Psoas muscle (tissue), 8 donors: ENCODE data around the gene ZNF641. TPM values are rescaled to one million over a fixed set of nuclear protein-coding genes. Genes with fewer than 3 reads are reported as not detected.

Experiments
- ATAC-seq, 4 donors: fragments of 200-7000 bp; cut with Tn5 transposase; one replicate each; pipeline ENCODE4 v1.9.1; 2020; ENCODE audit warnings: moderate library complexity in 3 of 4, mild to moderate bottlenecking in 2 of 4
- DNase-seq, 2 donors: peaks; one replicate each; pipeline ENCODE4 v3.0.0-alpha.2; 2020
- H3K27ac ChIP-seq: fragments of 200-600 bp; one replicate; pipeline ENCODE4 v1.8.0; 2022
- H3K27me3 ChIP-seq, 3 donors: fragments of 200-600 bp in 1 of 3; one replicate each; pipeline versions ENCODE4 v1.6.1 to v1.8.0; 2013 to 2022; ENCODE audit warnings: low read length in 2 of 3, mild to moderate bottlenecking in 2 of 3, moderate library complexity in 1 of 3; ENCODE audit not compliant: insufficient read depth in 3 of 3
- H3K36me3 ChIP-seq, 2 donors: fragments of 200-600 bp in 1 of 2; one replicate each; pipeline versions ENCODE4 v1.6.1 to v1.8.0; 2013 to 2022; ENCODE audit warnings: low read depth in 1 of 2, mild to moderate bottlenecking in 1 of 2, moderate library complexity in 1 of 2; ENCODE audit not compliant: insufficient read depth in 1 of 2
- H3K4me1 ChIP-seq: fragments of 200-600 bp; one replicate; pipeline ENCODE4 v1.8.0; 2022
- H3K4me3 ChIP-seq: fragments of 200-600 bp; one replicate; pipeline ENCODE4 v1.8.0; 2022; ENCODE audit warnings: mild to moderate bottlenecking
- H3K9me3 ChIP-seq: fragments of 200-600 bp; one replicate; pipeline ENCODE4 v1.8.0; 2022
- WGBS, 3 donors: extraction: QIAGEN DNeasy Blood & Tissue Kit; methylation state at CpG; one replicate each; pipeline versions ENCODE4 v1.1.6 to v1.1.7; 2013; 5-methylcytosine and 5-hydroxymethylcytosine counted together
- intact Hi-C, 2 donors: fragments of 100-400 bp; cut with DNase I; formaldehyde crosslinking; loops; one replicate each; pipeline versions ENCODE4 v1.11.0 to v1.14.2; 2022
- polyA plus RNA-seq, 3 donors: library from polyadenylated mRNA; stranded (reverse); fragments of 200-250 nt; gene quantifications; one replicate each; pipeline ENCODE4 v1.2.3, GENCODE V29; 2013
- total RNA-seq, 4 donors: library from RNA; stranded (reverse); fragmentation: NEBNext Ultra II Directional in 2 of 4; extraction: Animal tissue kit (Norgen Biotek cat#: 25700) in 2 of 4; gene quantifications; one replicate each; pipeline versions ENCODE4 v1.2.1 to v1.2.4, GENCODE V29; 2021 to 2023
- TF ChIP-seq, protein P1 (sequence below): fragments of 200-600 bp; IDR thresholded peaks from one replicate; pipeline ENCODE4 v1.8.0; 2022; ENCODE audit warnings: antibody characterized with exemption
- donor health status: healthy with polysubstance abuse.
- donor health status: DM: no; HTN: no; CAD: no; lungs with moderate emphysema.
- donor health status: Bipolar disorder and iron deficiency.
- donor health status: healthy.
- donor health status: DM: yes; HTN: yes; CAD: no.
- donor health status: DM: no; HTN: no; CAD: no.
- donor health status: DM: no; HTN: no; CAD: no.
- donor health status: DM: yes; HTN: yes; CAD: no.

The ZNF641 gene
- total and polyA plus RNA-seq, 7 donors = 5.8 to 41.5 (median 22.1) TPM

DNA sequence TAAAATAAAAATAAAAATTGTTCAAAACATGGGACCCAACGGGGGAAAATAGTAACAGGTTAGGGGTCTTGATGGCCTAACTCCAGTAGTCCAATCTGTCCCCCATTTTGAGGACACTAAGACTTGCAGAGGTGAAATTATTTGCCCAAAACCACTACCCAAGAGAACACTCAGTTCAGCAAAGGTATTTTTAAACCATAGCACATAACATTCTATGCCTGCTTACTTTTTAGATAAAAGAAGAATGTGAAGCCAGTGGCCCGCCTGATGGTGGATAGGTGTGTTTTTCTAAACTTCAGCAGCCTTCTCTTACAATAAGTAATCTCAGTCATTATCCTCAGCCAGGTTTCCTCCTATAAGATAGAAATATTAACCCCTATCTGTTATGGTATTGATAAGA is 45.5 kb downstream of the ZNF641 start:
- 83 to 89% (median 89%) methylated on average over 2 of the region's 2 CpGs for WGBS, 3 donors
- H3K4me3 ChIP-seq = no peak overlapping the region
- H3K27ac ChIP-seq = no peak overlapping the region
- H3K4me1 ChIP-seq = no peaks in the 10 kb centered on the region
- H3K36me3 ChIP-seq = no peaks in the 10 kb centered on the region
- intact Hi-C loops = no loop called here
- H3K9me3 ChIP-seq = no peaks in the 10 kb centered on the region
- DNase-seq (no peak), ATAC-seq (no peak)
- H3K27me3 ChIP-seq = no peaks in the 10 kb centered on the region
- TF ChIP-seq, protein P1, sequence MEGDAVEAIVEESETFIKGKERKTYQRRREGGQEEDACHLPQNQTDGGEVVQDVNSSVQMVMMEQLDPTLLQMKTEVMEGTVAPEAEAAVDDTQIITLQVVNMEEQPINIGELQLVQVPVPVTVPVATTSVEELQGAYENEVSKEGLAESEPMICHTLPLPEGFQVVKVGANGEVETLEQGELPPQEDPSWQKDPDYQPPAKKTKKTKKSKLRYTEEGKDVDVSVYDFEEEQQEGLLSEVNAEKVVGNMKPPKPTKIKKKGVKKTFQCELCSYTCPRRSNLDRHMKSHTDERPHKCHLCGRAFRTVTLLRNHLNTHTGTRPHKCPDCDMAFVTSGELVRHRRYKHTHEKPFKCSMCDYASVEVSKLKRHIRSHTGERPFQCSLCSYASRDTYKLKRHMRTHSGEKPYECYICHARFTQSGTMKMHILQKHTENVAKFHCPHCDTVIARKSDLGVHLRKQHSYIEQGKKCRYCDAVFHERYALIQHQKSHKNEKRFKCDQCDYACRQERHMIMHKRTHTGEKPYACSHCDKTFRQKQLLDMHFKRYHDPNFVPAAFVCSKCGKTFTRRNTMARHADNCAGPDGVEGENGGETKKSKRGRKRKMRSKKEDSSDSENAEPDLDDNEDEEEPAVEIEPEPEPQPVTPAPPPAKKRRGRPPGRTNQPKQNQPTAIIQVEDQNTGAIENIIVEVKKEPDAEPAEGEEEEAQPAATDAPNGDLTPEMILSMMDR = no peak

DNA sequence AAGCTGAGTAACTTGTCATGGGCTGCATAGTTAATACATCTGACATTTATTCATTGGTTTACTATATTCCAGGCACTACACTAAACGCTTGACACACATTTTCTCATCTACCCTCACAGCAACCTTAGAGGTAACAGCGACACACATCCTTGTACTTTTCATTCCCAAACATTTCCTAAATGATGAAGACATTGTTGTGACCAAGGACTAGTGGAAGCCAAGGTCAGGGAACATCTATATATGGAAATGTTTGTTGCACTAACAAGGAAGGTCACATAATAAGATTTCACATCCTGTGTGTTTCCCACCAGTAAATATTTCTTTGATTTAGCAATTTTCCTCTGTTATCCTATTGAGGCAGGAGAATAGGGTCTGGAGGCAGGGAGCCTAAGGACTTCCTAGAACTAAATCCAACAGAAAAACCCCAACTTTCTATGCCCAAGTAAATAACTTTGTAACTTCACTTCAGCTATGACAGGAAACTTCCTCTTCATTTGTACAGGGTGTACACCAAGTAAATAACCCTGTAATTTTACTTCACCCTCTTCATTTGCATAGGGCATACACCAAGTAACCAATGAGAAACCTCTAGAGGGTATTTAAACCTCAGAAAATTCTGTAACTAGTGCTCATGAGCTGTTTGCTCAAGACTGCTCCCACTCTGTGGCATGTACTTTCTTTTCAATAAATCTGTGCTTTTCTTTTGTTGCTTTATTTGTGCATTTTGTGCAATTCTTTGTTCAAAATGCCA is 48.4 kb downstream of the ZNF641 start:
- Histone ChIP-seq H3K4me3 (no peak overlapping the region), H3K36me3 (no peaks in the 10 kb centered on the region), H3K27ac (no peak overlapping the region), H3K9me3 (no peaks in the 10 kb centered on the region), H3K4me1 (no peaks in the 10 kb centered on the region), H3K27me3 (no peaks in the 10 kb centered on the region)
- no peak for ATAC-seq
- intact Hi-C loops = no loop called here
- DNase-seq = no peak
- TF ChIP-seq, protein P1 = no peak
- WGBS, 3 donors = 60 to 66% (median 65%) methylated on average over 2 of the region's 2 CpGs

DNA sequence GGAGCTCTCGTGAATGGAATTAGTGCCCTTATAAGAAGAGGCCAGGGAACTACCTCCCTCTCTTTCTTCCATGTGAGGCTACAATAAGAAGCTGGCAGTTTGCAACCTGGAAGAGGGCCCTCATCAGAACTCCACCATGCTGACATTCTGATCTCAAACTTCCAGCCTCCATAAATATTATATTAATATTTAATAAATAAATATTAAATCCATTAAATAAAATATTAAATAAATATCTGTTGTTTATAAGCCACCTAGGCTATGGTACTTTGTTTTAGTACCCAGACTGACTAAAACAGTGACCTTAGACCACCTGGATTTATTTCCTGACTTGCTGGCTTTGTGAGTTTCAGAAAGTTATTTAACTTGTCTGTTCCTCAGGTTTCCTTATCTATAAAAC is 49.9 kb downstream of the ZNF641 start:
- TF ChIP-seq, protein P1 = no peak
- intact Hi-C loops = no loop called here
- Histone ChIP-seq H3K4me3 (no peak overlapping the region), H3K9me3 (no peaks in the 10 kb centered on the region), H3K4me1 (no peaks in the 10 kb centered on the region), H3K27ac (no peak overlapping the region), H3K27me3 (no peaks in the 10 kb centered on the region), H3K36me3 (no peaks in the 10 kb centered on the region)
- 80 to 82% (median 81%) methylated on average over 1 of the region's 1 CpG for WGBS, 3 donors
- no peak for DNase-seq
- ATAC-seq = no peak

DNA sequence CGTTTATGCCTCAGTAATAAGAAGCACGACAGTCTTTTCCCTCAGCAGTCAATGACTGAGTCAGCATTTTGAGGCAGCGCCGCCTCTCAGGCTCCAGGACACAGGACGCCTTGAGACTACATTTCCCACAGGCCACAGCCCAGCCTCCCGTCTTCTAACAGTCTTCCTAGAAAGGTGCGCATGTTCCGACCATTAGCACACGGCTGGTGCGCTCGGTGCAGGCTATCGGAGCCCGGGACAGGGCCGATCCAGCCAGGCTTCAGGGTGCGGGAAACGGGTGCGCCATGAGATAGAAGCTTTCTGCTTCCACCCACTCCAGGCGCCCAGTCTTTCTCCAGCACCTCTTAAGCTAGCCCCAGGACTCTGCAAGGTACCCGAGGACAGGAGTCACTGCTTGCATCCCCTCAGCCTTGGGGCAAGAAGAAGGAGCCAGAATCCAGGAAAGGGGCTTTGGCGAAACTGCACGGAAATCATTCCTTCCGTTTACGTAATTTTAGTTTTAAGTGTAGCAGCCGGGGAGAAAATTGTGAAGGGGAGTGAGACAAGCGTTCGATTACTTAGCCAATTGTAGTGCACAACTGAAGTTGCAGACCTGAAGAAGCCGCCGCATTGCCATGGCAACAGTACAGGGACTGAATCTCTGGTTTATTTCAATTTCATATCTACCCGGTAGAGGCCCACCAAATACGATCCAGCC is 54.0 kb downstream of the ZNF641 start:
- 7 to 10% (median 9%) methylated on average over 30 of the region's 30 CpGs for WGBS, 3 donors
- no peak overlapping the region for H3K27ac ChIP-seq
- intact Hi-C loops = no loop called here
- no peaks in the 10 kb centered on the region for H3K27me3 ChIP-seq
- H3K9me3 ChIP-seq = no peaks in the 10 kb centered on the region
- no peaks in the 10 kb centered on the region for H3K4me1 ChIP-seq
- TF ChIP-seq, protein P1 = no peak
- no peaks in the 10 kb centered on the region for H3K36me3 ChIP-seq
- peak; percentile 65 to 75 for DNase-seq
- peak; percentile 93 to 99 (median 96) for ATAC-seq
- H3K4me3 ChIP-seq = peak overlapping the region; percentile 71
